WERI-Rb-1 (cell line): ENCODE data around the gene KRT81.

Experiments
- DNase-seq: peaks from one replicate; pipeline ENCODE4 v3.0.0-alpha.2; 2020
- H3K27ac ChIP-seq: fragments of 250-450 bp; sonication (Bioruptor Pico); 2 replicates; pipeline ENCODE4 v1.5.1; 2020; ENCODE audit warnings: mild to moderate bottlenecking, moderate library complexity
- H3K27me3 ChIP-seq: fragments of 250-450 bp; sonication (Bioruptor Pico); 2 replicates; pipeline ENCODE4 v1.5.1; 2021; ENCODE audit warnings: mild to moderate bottlenecking, low read depth, moderate library complexity; ENCODE audit not compliant: insufficient read depth, severe bottlenecking
- H3K36me3 ChIP-seq: fragments of 250-450 bp; sonication (Bioruptor Pico); 2 replicates; pipeline ENCODE4 v1.5.1; 2020; ENCODE audit warnings: mild to moderate bottlenecking, moderate library complexity
- H3K4me3 ChIP-seq: 2 replicates; pipeline ENCODE4 v1.5.1; 2011; ENCODE audit warnings: low read depth, mild to moderate bottlenecking, control low read depth, low read length
- H3K9me3 ChIP-seq: fragments of 250-450 bp; sonication (Bioruptor Pico); 2 replicates; pipeline ENCODE4 v1.5.1; 2021; ENCODE audit warnings: mild to moderate bottlenecking, moderate library complexity; ENCODE audit not compliant: severe bottlenecking
- TF ChIP-seq, protein P1 (sequence below): IDR thresholded peaks from 2 replicates; pipeline ENCODE4 v1.5.1; 2011; ENCODE audit warnings: low read depth, mild to moderate bottlenecking, control low read depth, inconsistent platforms, low read length

The KRT81 gene

DNA sequence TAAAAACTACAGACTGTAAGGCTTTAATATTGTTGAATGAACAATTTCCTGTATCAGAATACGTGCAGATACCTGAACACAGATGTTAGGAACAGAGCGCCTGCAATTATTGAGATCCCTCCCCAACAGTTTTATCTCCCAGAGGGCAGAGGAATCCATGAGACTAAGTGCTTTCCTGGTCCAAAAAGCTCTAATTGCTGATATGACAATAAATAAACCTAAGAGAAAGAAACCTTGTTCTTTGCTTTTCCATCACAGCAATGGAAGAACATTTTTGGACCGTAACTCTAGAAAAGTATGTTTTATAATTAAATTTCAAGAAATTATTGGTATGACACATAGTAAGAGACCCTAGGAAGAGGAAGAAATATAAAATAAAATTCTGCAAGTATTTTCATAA lies 42.9 kb upstream of the KRT81 start:
- Histone ChIP-seq H3K27ac (no peak overlapping the region), H3K9me3 (no peaks in the 10 kb centered on the region), H3K27me3 (no peaks in the 10 kb centered on the region), H3K4me3 (no peak overlapping the region), H3K36me3 (no peaks in the 10 kb centered on the region)
- no peak for DNase-seq
- TF ChIP-seq, protein P1, sequence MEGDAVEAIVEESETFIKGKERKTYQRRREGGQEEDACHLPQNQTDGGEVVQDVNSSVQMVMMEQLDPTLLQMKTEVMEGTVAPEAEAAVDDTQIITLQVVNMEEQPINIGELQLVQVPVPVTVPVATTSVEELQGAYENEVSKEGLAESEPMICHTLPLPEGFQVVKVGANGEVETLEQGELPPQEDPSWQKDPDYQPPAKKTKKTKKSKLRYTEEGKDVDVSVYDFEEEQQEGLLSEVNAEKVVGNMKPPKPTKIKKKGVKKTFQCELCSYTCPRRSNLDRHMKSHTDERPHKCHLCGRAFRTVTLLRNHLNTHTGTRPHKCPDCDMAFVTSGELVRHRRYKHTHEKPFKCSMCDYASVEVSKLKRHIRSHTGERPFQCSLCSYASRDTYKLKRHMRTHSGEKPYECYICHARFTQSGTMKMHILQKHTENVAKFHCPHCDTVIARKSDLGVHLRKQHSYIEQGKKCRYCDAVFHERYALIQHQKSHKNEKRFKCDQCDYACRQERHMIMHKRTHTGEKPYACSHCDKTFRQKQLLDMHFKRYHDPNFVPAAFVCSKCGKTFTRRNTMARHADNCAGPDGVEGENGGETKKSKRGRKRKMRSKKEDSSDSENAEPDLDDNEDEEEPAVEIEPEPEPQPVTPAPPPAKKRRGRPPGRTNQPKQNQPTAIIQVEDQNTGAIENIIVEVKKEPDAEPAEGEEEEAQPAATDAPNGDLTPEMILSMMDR, result no peak

GRCh38 chr12:52333321-52333720 lies 42.0 kb upstream of the KRT81 start:
- no peak for DNase-seq
- H3K27ac ChIP-seq, result no peak overlapping the region
- no peaks in the 10 kb centered on the region for H3K36me3 ChIP-seq
- TF ChIP-seq, protein P1, result no peak
- no peaks in the 10 kb centered on the region for H3K27me3 ChIP-seq
- no peaks in the 10 kb centered on the region for H3K9me3 ChIP-seq
- H3K4me3 ChIP-seq, result no peak overlapping the region

GRCh38 chr12:52332381-52332780 lies 41.0 kb upstream of the KRT81 start:
- Histone ChIP-seq H3K4me3 (no peak overlapping the region), H3K36me3 (no peaks in the 10 kb centered on the region), H3K27ac (no peak overlapping the region), H3K27me3 (peaks cover 1% of the 10 kb centered on the region), H3K9me3 (no peaks in the 10 kb centered on the region)
- DNase-seq, result no peak
- TF ChIP-seq, protein P1, result no peak

- Histone ChIP-seq H3K27ac (no peak overlapping the region), H3K4me3 (no peak overlapping the region), H3K36me3 (no peaks in the 10 kb centered on the region), H3K9me3 (no peaks in the 10 kb centered on the region), H3K27me3 (peaks cover 5% of the 10 kb centered on the region)
- no peak for DNase-seq
- TF ChIP-seq, protein P1, result no peak
Observed at GRCh38 chr12:52331833-52332232, 40.5 kb upstream of the KRT81 start.

DNA sequence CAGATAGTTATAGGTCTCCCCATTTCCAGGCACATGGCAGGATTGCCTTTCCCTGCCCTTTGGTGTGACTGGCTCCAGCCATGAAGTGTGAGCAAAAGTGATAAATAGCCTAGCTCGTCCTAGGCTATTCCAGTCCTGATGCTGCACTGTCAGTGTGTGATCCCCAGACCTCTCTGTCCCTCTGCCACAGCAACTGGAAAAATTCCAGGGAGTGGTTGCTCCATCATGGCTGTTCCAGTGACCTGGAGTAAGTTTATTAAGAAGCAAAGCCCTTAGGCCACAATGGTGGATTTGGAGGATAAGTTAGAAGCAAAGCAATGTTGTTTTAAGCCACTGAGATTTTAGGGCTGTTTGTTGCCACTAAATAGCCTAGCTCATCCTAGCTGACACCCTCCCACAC lies 39.7 kb upstream of the KRT81 start:
- peaks cover 5% of the 10 kb centered on the region for H3K27me3 ChIP-seq
- TF ChIP-seq, protein P1, result no peak
- no peak overlapping the region for H3K4me3 ChIP-seq
- no peak overlapping the region for H3K27ac ChIP-seq
- no peaks in the 10 kb centered on the region for H3K36me3 ChIP-seq
- no peaks in the 10 kb centered on the region for H3K9me3 ChIP-seq
- DNase-seq, result no peak

DNA sequence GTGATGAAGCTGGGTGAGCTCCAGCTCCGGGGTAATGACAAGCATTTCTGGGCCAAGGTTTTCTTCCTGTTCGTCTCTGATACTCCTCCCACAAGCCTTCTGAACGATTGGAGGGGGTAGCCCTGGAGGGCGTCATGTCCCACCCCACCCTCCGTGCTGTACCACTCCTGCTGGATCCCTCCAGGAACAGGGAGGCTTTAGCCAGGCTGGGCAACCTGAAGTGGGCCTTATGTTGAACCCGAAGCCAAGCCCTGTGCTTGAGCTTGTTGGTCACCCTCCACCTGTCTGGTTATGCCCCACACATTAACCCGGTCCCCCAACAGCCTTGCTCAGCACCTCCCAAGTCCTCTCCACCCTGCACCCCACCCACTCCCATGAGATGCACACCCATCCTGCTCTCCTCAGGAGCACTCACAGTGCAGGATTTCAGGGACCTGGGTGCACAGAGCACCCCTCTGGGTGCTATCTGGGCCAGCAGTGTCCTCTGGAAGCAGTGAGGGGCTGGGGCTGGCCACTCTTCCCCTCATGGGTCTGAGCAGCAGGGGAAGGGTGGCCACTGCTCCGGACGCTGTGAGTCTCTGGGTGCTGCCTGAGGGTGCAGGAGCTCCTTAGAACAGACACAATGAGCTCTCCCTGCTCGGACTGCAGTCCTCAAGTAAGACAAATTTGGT lies 36.6 kb upstream of the KRT81 start:
- TF ChIP-seq, protein P1, result no peak
- Histone ChIP-seq H3K27ac (no peak overlapping the region), H3K36me3 (no peaks in the 10 kb centered on the region), H3K27me3 (peaks cover 9% of the 10 kb centered on the region), H3K4me3 (no peak overlapping the region), H3K9me3 (no peaks in the 10 kb centered on the region)
- no peak for DNase-seq
